Measurements from ENCODE around the gene CAMTA1.

The CAMTA1 gene

DNA sequence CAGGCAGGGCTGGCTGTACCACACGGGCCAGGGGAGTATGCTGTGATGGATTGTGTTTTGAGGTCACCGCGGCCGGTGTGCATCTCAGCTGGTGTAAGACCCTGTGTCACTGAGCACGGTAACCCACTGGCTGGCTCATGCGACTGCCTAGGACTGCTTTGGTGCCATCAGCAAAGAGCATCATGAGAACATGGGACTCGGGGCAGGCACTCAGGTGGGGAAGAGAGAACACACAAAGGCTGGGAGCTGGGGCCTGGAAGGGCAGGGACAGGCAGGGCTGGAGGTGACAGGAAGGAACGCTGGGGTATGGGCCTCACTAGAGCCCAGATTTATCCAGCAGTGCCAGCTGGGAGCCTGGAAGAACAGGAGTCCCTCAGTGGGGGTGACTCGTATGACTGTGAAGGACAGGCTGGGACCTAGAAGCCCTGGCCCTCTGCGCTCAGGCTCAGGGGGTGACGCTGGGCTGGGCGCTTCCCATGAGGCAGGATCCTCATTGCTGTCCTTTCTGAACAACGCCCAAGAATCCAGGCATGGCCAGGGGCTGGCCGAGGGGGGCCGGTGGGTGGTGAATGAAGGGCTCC, 775.4 kb downstream of the CAMTA1 start:
- no peak overlapping the region for H3K4me2 ChIP-seq (ENCODE audit: low read depth, low read length, poor library complexity, severe bottlenecking)
- H3K9me3 ChIP-seq (ENCODE audit: insufficient read depth, low read length), result no peaks in the 10 kb centered on the region
- H3K27me3 ChIP-seq (ENCODE audit: low read length), result no peaks in the 10 kb centered on the region
- no peak overlapping the region for H3K27ac ChIP-seq (ENCODE audit: low read depth, low read length)
- no peaks in the 10 kb centered on the region for H3K9me2 ChIP-seq (replicated peaks; ENCODE audit: insufficient read depth, low read length)
- TF ChIP-seq EZH2phosphoT487 (conservative IDR thresholded peaks at IDR 0.05; ENCODE audit: low read length), result no peak
- TF ChIP-seq, protein P1, sequence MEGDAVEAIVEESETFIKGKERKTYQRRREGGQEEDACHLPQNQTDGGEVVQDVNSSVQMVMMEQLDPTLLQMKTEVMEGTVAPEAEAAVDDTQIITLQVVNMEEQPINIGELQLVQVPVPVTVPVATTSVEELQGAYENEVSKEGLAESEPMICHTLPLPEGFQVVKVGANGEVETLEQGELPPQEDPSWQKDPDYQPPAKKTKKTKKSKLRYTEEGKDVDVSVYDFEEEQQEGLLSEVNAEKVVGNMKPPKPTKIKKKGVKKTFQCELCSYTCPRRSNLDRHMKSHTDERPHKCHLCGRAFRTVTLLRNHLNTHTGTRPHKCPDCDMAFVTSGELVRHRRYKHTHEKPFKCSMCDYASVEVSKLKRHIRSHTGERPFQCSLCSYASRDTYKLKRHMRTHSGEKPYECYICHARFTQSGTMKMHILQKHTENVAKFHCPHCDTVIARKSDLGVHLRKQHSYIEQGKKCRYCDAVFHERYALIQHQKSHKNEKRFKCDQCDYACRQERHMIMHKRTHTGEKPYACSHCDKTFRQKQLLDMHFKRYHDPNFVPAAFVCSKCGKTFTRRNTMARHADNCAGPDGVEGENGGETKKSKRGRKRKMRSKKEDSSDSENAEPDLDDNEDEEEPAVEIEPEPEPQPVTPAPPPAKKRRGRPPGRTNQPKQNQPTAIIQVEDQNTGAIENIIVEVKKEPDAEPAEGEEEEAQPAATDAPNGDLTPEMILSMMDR (IDR thresholded peaks at IDR 0.05; ENCODE audit: insufficient read depth, low read length, poor library complexity, severe bottlenecking), result no peak
- no peaks in the 10 kb centered on the region for H3K36me3 ChIP-seq (ENCODE audit: low read length)
- H3F3A ChIP-seq (ENCODE audit: insufficient read depth), result no peaks in the 10 kb centered on the region
- no peaks in the 10 kb centered on the region for H4K20me1 ChIP-seq (ENCODE audit: low read depth, low read length)
- H3K79me2 ChIP-seq (ENCODE audit: insufficient read depth, low read length), result no peaks in the 10 kb centered on the region
- no peak overlapping the region for H3K9ac ChIP-seq (ENCODE audit: low read length)
- H2AFZ ChIP-seq (ENCODE audit: low read depth, low read length, severe bottlenecking), result no peak overlapping the region
- no peak overlapping the region for H3K4me3 ChIP-seq (ENCODE audit: insufficient read depth, low read length, poor library complexity, severe bottlenecking)

DNA sequence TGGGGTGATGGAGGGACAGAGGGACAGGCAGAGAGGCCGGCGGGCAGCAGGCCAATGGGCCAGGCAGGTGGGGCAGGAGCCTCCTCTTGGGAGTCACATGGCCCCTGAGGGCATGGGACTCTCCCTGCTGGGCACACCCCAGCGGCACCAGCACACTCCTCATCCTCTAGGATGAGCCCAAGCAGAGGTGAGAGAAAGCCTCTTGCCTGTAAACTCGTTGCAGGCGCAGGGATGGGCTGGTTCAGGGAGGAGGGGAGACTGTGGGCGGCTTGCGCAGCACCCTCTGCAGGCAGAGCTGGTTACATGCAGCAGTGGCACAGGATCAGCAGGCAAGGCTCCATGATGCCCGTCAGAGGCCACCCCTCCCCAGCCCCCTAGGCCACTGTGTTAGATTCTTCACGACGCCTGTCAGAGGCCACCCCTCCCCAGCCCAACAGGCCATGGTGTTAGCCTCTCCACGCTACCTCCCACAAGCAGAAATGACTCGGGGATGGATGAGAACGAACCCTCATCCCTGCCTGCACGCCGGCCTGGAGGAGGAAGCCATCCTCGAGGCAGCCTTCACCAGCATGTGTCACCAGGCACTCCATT, 776.2 kb downstream of the CAMTA1 start:
- Histone ChIP-seq H3K36me3 (ENCODE audit: low read length) (no peaks in the 10 kb centered on the region), H3K4me2 (ENCODE audit: low read depth, low read length, poor library complexity, severe bottlenecking) (no peak overlapping the region), H3K79me2 (ENCODE audit: insufficient read depth, low read length) (no peaks in the 10 kb centered on the region), H2AFZ (ENCODE audit: low read depth, low read length, severe bottlenecking) (no peak overlapping the region), H3K27ac (ENCODE audit: low read depth, low read length) (no peak overlapping the region), H3K27me3 (ENCODE audit: low read length) (no peaks in the 10 kb centered on the region), H3F3A (ENCODE audit: insufficient read depth) (no peaks in the 10 kb centered on the region), H3K9me2 (replicated peaks; ENCODE audit: insufficient read depth, low read length) (no peaks in the 10 kb centered on the region), H3K9ac (ENCODE audit: low read length) (no peak overlapping the region), H3K9me3 (ENCODE audit: insufficient read depth, low read length) (no peaks in the 10 kb centered on the region), H3K4me3 (ENCODE audit: insufficient read depth, low read length, poor library complexity, severe bottlenecking) (no peak overlapping the region), H4K20me1 (ENCODE audit: low read depth, low read length) (no peaks in the 10 kb centered on the region)
- TF ChIP-seq, protein P1 (IDR thresholded peaks at IDR 0.05; ENCODE audit: insufficient read depth, low read length, poor library complexity, severe bottlenecking), result peak; percentile 29
- no peak for TF ChIP-seq EZH2phosphoT487 (conservative IDR thresholded peaks at IDR 0.05; ENCODE audit: low read length)

DNA sequence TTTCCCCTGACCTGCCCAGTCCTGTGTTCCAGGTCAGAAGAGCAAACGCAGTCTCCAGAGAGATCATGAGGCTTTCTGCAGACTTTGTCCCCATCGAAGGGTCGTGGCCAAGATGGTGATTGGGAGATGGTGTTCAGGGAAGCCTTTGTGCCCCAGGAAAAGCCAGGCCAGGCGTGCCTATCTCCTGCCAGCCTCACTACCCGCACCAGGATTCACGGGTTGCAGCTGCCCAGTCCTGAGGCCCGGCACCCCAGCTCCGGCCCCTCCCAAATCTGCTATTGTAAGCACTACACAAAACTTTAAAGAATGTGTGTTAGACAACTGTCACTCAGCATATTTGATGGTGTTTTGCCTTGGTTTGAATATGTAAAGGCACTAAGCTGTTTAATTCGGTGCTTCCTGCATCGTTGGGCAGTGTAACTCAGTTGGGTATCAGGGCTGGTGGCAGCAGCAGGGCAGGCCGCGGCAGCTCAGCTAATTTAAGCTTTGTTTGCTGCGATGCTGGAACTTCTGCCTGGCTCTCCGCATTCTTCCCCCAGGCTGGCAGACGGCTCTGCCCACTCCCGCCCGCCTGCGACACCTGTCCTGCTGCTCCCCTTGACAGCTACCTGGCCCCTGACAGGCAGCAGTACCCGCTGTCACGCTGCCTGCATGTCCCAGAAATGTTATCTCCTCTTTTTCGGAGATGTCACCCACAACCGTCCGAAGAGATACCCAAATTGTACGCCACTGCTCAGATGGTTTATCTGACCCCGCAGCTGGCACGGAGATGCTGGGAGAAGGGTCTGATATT, 776.9 kb downstream of the CAMTA1 start:
- Histone ChIP-seq H2AFZ (ENCODE audit: low read depth, low read length, severe bottlenecking) (no peak overlapping the region), H3K9ac (ENCODE audit: low read length) (no peak overlapping the region), H3K79me2 (ENCODE audit: insufficient read depth, low read length) (no peaks in the 10 kb centered on the region), H3K9me2 (replicated peaks; ENCODE audit: insufficient read depth, low read length) (no peaks in the 10 kb centered on the region), H3K36me3 (ENCODE audit: low read length) (no peaks in the 10 kb centered on the region), H3K4me2 (ENCODE audit: low read depth, low read length, poor library complexity, severe bottlenecking) (no peak overlapping the region), H4K20me1 (ENCODE audit: low read depth, low read length) (no peaks in the 10 kb centered on the region), H3K27ac (ENCODE audit: low read depth, low read length) (no peak overlapping the region), H3K4me3 (ENCODE audit: insufficient read depth, low read length, poor library complexity, severe bottlenecking) (no peak overlapping the region), H3K27me3 (ENCODE audit: low read length) (no peaks in the 10 kb centered on the region), H3F3A (ENCODE audit: insufficient read depth) (no peaks in the 10 kb centered on the region), H3K9me3 (ENCODE audit: insufficient read depth, low read length) (no peaks in the 10 kb centered on the region)
- TF ChIP-seq, protein P1 (IDR thresholded peaks at IDR 0.05; ENCODE audit: insufficient read depth, low read length, poor library complexity, severe bottlenecking), result no peak
- no peak for TF ChIP-seq EZH2phosphoT487 (conservative IDR thresholded peaks at IDR 0.05; ENCODE audit: low read length)

Measured in SU-DHL-6 (cell line).